Measurements from ENCODE around the gene TMEM63A. TPM values are rescaled to one million over a fixed set of nuclear protein-coding genes. Genes with fewer than 3 reads are reported as not detected.
A peak's percentile ranks its signal among the peaks of the same experiment; 100 is the strongest.

TMEM63A gene
- total and polyA plus RNA-seq, 2 of the 13 experiments (the other 11 are each of a cell fraction or from before 2014, with no cell fraction given): 23.9 to 53.3 TPM

DNA sequence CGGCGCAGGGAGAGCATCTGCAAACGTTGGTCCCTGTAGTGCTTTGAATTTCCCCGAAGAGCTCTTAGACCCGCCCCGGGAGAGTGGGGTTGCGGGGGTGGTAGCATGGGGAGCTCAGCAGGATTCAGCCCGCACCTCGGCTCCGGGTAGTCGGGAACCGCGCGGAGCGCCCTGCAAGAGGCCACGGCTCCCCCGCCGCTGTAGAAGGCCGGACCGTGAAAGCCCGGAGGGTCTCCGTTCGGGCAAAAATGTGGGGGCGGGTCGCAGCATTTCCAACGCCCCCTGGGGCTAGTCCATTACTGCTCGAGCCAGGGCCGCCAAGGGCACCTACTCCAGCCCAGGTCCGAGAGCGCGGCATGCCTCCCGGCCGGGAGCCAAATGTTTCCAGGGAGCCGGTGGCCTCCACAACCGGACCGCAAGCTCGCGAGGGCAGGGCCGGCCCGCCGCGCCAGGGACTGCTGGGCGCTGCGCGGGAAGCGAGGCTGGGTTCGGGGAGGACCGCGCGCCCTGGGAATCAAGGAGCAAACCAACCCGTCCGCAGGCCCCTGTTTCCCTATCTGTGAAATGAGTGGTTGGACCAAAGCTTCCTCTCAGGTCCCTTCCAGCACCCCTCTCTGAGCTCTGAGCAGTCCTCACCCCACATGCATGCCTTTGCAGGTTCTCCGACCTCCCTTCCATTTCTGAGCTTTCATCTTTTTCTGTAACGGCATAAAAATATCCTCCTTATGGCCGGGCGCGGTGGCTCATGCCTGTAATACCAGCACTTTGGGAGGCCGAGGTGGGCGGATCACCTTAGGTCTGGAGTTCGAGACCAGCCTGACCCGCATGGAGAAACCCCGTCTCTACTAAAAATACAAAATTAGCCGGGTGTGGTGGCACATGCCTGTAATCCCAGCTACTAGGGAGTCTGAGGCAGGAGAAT is 775 bp upstream of the TMEM63A start (continued):
- TF ChIP-seq ZNF772 (CRISPR knock-in tag; IDR thresholded peaks at IDR 0.05) (peak; percentile 27; the same call in 1 of the 2 replicates), ZNF687 (CRISPR knock-in tag; IDR thresholded peaks at IDR 0.05) (peak; percentile 72), NFATC3 (CRISPR knock-in tag; IDR thresholded peaks at IDR 0.05) (no peak), HES4 (CRISPR knock-in tag; IDR thresholded peaks at IDR 0.05; ENCODE audit: borderline replicate concordance) (0 out of 2 replicates have a peak, but pooled peaks have one; percentile 21), PHF21A (CRISPR knock-in tag; IDR thresholded peaks at IDR 0.05) (0 out of 2 replicates have a peak, but pooled peaks have one; percentile 7), PHF8 (CRISPR knock-in tag; IDR thresholded peaks at IDR 0.05) (peak; percentile 61), ZSCAN31 (CRISPR knock-in tag; IDR thresholded peaks at IDR 0.05; ENCODE audit: low read depth) (peak; percentile 54; the same call in 1 of the 2 replicates), MAX (IDR thresholded peaks at IDR 0.05) (peak; percentile 73), ZNF761 (CRISPR knock-in tag; conservative IDR thresholded peaks at IDR 0.05) (peak; percentile 67; the same call in 1 of the 2 replicates), ZNF777 (CRISPR knock-in tag; IDR thresholded peaks at IDR 0.05) (peak; percentile 66), ZNF205 (CRISPR knock-in tag; IDR thresholded peaks at IDR 0.05) (peak; percentile 23; the same call in 1 of the 2 replicates), MAZ (IDR thresholded peaks at IDR 0.05; ENCODE audit: borderline replicate concordance, low read depth, low read length) (no peak), MAZ (CRISPR knock-in tag; IDR thresholded peaks at IDR 0.05; ENCODE audit: low read depth) (peak; percentile 32; the same call in 1 of the 2 replicates), ZBTB39 (CRISPR knock-in tag; IDR thresholded peaks at IDR 0.05) (peak; percentile 59; the same call in 1 of the 2 replicates), NAIF1 (CRISPR knock-in tag; IDR thresholded peaks at IDR 0.05; ENCODE audit: borderline replicate concordance) (peak; percentile 12; the same call in 1 of the 2 replicates)
- TF ChIP-seq, protein P1, sequence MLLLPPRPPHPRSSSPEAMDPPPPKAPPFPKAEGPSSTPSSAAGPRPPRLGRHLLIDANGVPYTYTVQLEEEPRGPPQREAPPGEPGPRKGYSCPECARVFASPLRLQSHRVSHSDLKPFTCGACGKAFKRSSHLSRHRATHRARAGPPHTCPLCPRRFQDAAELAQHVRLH (CRISPR knock-in tag; IDR thresholded peaks at IDR 0.05; ENCODE audit: borderline replicate concordance, low read depth): peak; percentile 7; the same call in 1 of the 2 replicates
- TF ChIP-seq, protein P2, sequence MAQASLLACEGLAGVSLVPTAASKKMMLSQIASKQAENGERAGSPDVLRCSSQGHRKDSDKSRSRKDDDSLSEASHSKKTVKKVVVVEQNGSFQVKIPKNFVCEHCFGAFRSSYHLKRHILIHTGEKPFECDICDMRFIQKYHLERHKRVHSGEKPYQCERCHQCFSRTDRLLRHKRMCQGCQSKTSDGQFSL (CRISPR knock-in tag; IDR thresholded peaks at IDR 0.05): no peak
- TF ChIP-seq, protein P3, sequence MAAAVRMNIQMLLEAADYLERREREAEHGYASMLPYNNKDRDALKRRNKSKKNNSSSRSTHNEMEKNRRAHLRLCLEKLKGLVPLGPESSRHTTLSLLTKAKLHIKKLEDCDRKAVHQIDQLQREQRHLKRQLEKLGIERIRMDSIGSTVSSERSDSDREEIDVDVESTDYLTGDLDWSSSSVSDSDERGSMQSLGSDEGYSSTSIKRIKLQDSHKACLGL (CRISPR knock-in tag; IDR thresholded peaks at IDR 0.05): no peak
- TF ChIP-seq, protein P4, sequence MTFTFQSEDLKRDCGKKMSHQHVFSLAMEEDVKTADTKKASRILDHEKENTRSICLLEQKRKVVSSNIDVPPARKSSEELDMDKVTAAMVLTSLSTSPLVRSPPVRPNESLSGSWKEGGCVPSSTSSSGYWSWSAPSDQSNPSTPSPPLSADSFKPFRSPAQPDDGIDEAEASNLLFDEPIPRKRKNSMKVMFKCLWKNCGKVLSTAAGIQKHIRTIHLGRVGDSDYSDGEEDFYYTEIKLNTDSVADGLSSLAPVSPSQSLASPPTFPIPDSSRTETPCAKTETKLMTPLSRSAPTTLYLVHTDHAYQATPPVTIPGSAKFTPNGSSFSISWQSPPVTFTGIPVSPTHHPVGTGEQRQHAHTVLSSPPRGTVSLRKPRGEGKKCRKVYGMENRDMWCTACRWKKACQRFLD (CRISPR knock-in tag; IDR thresholded peaks at IDR 0.05; ENCODE audit: borderline replicate concordance): 0 out of 2 replicates have a peak, but pooled peaks have one; percentile 43

All from HepG2 (cell line).